DOHH2 (cell line): Measurements from ENCODE around the gene ANXA5.

Experiments used
- H3F3A ChIP-seq: fragments of 200-600 bp; sonication (generic), shearing (Covaris generic); 2 replicates; pipeline ENCODE4 v1.6.0; 2016; ENCODE audit warnings: antibody characterized with exemption, mild to moderate bottlenecking; ENCODE audit not compliant: control insufficient read depth, insufficient read depth
- H3K27ac ChIP-seq: fragments of 200-600 bp; sonication (generic); 2 replicates; pipeline ENCODE4 v1.5.1; 2014; ENCODE audit warnings: low read depth, mild to moderate bottlenecking, low read length, moderate library complexity
- H3K27me3 ChIP-seq: fragments of 200-600 bp; sonication (generic); 2 replicates; pipeline ENCODE4 v1.6.1; 2014; ENCODE audit warnings: mild to moderate bottlenecking, low read length, mixed read lengths; ENCODE audit not compliant: control insufficient read depth
- H3K36me3 ChIP-seq: fragments of 200-600 bp; sonication (generic); 2 replicates; pipeline ENCODE4 v1.6.1; 2014; ENCODE audit warnings: mild to moderate bottlenecking, low read length, moderate library complexity, mixed read lengths; ENCODE audit not compliant: control insufficient read depth
- H3K4me1 ChIP-seq: fragments of 200-600 bp; sonication (generic); 2 replicates; pipeline ENCODE4 v1.6.1; 2014; ENCODE audit warnings: mild to moderate bottlenecking, low read length, mixed read lengths; ENCODE audit not compliant: control insufficient read depth
- H3K4me2 ChIP-seq: fragments of 200-600 bp; sonication (generic); 2 replicates; pipeline ENCODE4 v1.6.0; 2014; ENCODE audit warnings: mild to moderate bottlenecking, low read length, moderate library complexity
- H3K4me3 ChIP-seq: fragments of 200-600 bp; sonication (generic); 2 replicates; pipeline ENCODE4 v1.5.1; 2014; ENCODE audit warnings: mild to moderate bottlenecking, low read length, mixed read lengths
- H3K79me2 ChIP-seq: fragments of 200-600 bp; sonication (generic); 2 replicates; pipeline ENCODE4 v1.6.1; 2014; ENCODE audit warnings: mild to moderate bottlenecking, low read length, mixed read lengths; ENCODE audit not compliant: control insufficient read depth
- H3K9me2 ChIP-seq: fragments of 200-600 bp; sonication (generic); replicated peaks from 2 replicates; pipeline ENCODE4 v1.6.1; 2014; ENCODE audit warnings: mild to moderate bottlenecking, low read length, mixed read lengths; ENCODE audit not compliant: control insufficient read depth
- H3K9me3 ChIP-seq: fragments of 200-600 bp; sonication (generic); 2 replicates; pipeline ENCODE4 v1.6.1; 2014; ENCODE audit warnings: antibody characterized with exemption, low read length, mixed read lengths; ENCODE audit not compliant: control insufficient read depth, insufficient read depth
- H4K20me1 ChIP-seq: fragments of 200-600 bp; sonication (generic); 2 replicates; pipeline ENCODE4 v1.6.0; 2014; ENCODE audit warnings: low read depth, mild to moderate bottlenecking, antibody characterized with exemption, low read length, moderate library complexity; ENCODE audit not compliant: control insufficient read depth, insufficient read depth
- CTCF ChIP-seq: fragments of 200-600 bp; sonication (generic); IDR thresholded peaks from one replicate; pipeline ENCODE4 v1.5.1; 2014; ENCODE audit warnings: antibody characterized with exemption, mild to moderate bottlenecking, low read depth, low read length; ENCODE audit not compliant: poor library complexity, severe bottlenecking
- EZH2phosphoT487 ChIP-seq: fragments of 200-600 bp; sonication (generic); IDR thresholded peaks from 2 replicates; pipeline ENCODE4 v1.6.1; 2017; ENCODE audit warnings: borderline replicate concordance, mild to moderate bottlenecking, antibody characterized with exemption, low read length, moderate library complexity, mixed read lengths

Gene ANXA5

GRCh38 chr4:121668368-121669162 lies 28.2 kb downstream of the ANXA5 start:
- Histone ChIP-seq H4K20me1 (no peaks in the 10 kb centered on the region), H3K79me2 (no peaks in the 10 kb centered on the region), H3K9me2 (no peaks in the 10 kb centered on the region), H3K4me3 (no peak overlapping the region), H3K4me2 (no peak overlapping the region), H3K36me3 (peaks cover 19% of the 10 kb centered on the region), H3K4me1 (no peaks in the 10 kb centered on the region), H3F3A (no peaks in the 10 kb centered on the region), H3K9me3 (no peaks in the 10 kb centered on the region), H3K27ac (no peak overlapping the region), H3K27me3 (no peaks in the 10 kb centered on the region)
- TF ChIP-seq CTCF (no peak), EZH2phosphoT487 (no peak)

- H3K27ac ChIP-seq: no peak overlapping the region
- H3K79me2 ChIP-seq: no peaks in the 10 kb centered on the region
- H3K9me3 ChIP-seq: no peaks in the 10 kb centered on the region
- no peaks in the 10 kb centered on the region for H3K9me2 ChIP-seq
- peaks cover 16% of the 10 kb centered on the region for H3K36me3 ChIP-seq
- H3K4me2 ChIP-seq: no peak overlapping the region
- no peaks in the 10 kb centered on the region for H3K27me3 ChIP-seq
- no peaks in the 10 kb centered on the region for H3K4me1 ChIP-seq
- no peaks in the 10 kb centered on the region for H3F3A ChIP-seq
- H3K4me3 ChIP-seq: no peak overlapping the region
- no peaks in the 10 kb centered on the region for H4K20me1 ChIP-seq
- no peak for TF ChIP-seq EZH2phosphoT487
- TF ChIP-seq CTCF: no peak
Observed at GRCh38 chr4:121666091-121666679, 30.6 kb downstream of the ANXA5 start.

- no peaks in the 10 kb centered on the region for H3F3A ChIP-seq
- TF ChIP-seq CTCF: no peak
- TF ChIP-seq EZH2phosphoT487: no peak
- H3K4me2 ChIP-seq: no peak overlapping the region
- no peak overlapping the region for H3K4me3 ChIP-seq
- no peaks in the 10 kb centered on the region for H3K79me2 ChIP-seq
- no peaks in the 10 kb centered on the region for H4K20me1 ChIP-seq
- no peaks in the 10 kb centered on the region for H3K9me2 ChIP-seq
- H3K27me3 ChIP-seq: no peaks in the 10 kb centered on the region
- no peaks in the 10 kb centered on the region for H3K9me3 ChIP-seq
- no peaks in the 10 kb centered on the region for H3K4me1 ChIP-seq
- H3K36me3 ChIP-seq: peaks cover 14% of the 10 kb centered on the region
- no peak overlapping the region for H3K27ac ChIP-seq
Observed at GRCh38 chr4:121665371-121665770, 31.4 kb downstream of the ANXA5 start.
